OCI-LY1 (cell line): Measurements from ENCODE around the gene IDH3A.

Source experiments
- H2AFZ ChIP-seq: fragments of 200-600 bp; sonication (generic), shearing (Covaris generic); 2 replicates; pipeline ENCODE4 v1.6.0; 2014; ENCODE audit warnings: antibody characterized with exemption, mild to moderate bottlenecking, low read length
- H3F3A ChIP-seq: fragments of 200-600 bp; sonication (generic), shearing (Covaris generic); 2 replicates; pipeline ENCODE4 v1.6.0; 2014; ENCODE audit warnings: mild to moderate bottlenecking, antibody characterized with exemption, low read length, moderate library complexity; ENCODE audit not compliant: insufficient read depth
- H3K27ac ChIP-seq: fragments of 200-600 bp; sonication (generic); 2 replicates; pipeline ENCODE4 v1.5.1; 2014; ENCODE audit warnings: low read length, mixed run types, mild to moderate bottlenecking, low read depth; ENCODE audit not compliant: poor library complexity, severe bottlenecking
- H3K27me3 ChIP-seq: fragments of 200-600 bp; sonication (generic); 2 replicates; pipeline ENCODE4 v1.6.0; 2014; ENCODE audit warnings: antibody characterized with exemption, mild to moderate bottlenecking, low read length, moderate library complexity; ENCODE audit not compliant: insufficient read depth
- H3K36me3 ChIP-seq: fragments of 200-600 bp; sonication (generic); 2 replicates; pipeline ENCODE4 v1.6.1; 2014; ENCODE audit warnings: mild to moderate bottlenecking, antibody characterized with exemption, low read length, moderate library complexity, mixed read lengths; ENCODE audit not compliant: insufficient read depth
- H3K4me1 ChIP-seq: fragments of 200-600 bp; sonication (generic); 2 replicates; pipeline ENCODE4 v1.5.1; 2014; ENCODE audit warnings: mild to moderate bottlenecking, low read length, moderate library complexity; ENCODE audit not compliant: insufficient read depth, severe bottlenecking
- H3K4me2 ChIP-seq: fragments of 200-600 bp; sonication (generic), shearing (Covaris generic); 2 replicates; pipeline ENCODE4 v1.6.1; 2014; ENCODE audit warnings: low read length
- H3K4me3 ChIP-seq: fragments of 200-600 bp; sonication (generic); 2 replicates; pipeline ENCODE4 v1.5.1; 2014; ENCODE audit warnings: low read length, low read depth, mild to moderate bottlenecking, mixed read lengths; ENCODE audit not compliant: poor library complexity, severe bottlenecking
- H3K79me2 ChIP-seq: fragments of 200-600 bp; shearing (Covaris generic); 2 replicates; pipeline ENCODE4 v1.6.1; 2016; ENCODE audit warnings: mixed run types, low read length, mixed read lengths; ENCODE audit not compliant: insufficient read depth
- H3K9ac ChIP-seq: fragments of 200-600 bp; sonication (generic), shearing (Covaris generic); 2 replicates; pipeline ENCODE4 v1.6.1; 2014; ENCODE audit warnings: mild to moderate bottlenecking, low read length, mixed read lengths
- H3K9me2 ChIP-seq: fragments of 200-600 bp; sonication (generic), shearing (Covaris generic); 2 replicates; pipeline ENCODE4 v1.6.1; 2014; ENCODE audit warnings: low read depth, mild to moderate bottlenecking, low read length, mixed read lengths
- H3K9me3 ChIP-seq: fragments of 200-600 bp; shearing (Covaris generic); 2 replicates; pipeline ENCODE4 v1.6.1; 2014; ENCODE audit warnings: low read length, mixed read lengths
- H4K20me1 ChIP-seq: fragments of 200-600 bp; sonication (generic), shearing (Covaris generic); 2 replicates; pipeline ENCODE4 v1.6.0; 2016; ENCODE audit warnings: mild to moderate bottlenecking, low read length; ENCODE audit not compliant: insufficient read depth
- EZH2 ChIP-seq: fragments of 200-600 bp; sonication (generic), shearing (Covaris generic); IDR thresholded peaks from 2 replicates; pipeline ENCODE4 v1.8.0; 2017; ENCODE audit warnings: borderline replicate concordance, mixed run types, mild to moderate bottlenecking, antibody characterized with exemption, low read length, moderate library complexity, mixed read lengths
- TF ChIP-seq, protein P1 (sequence below): fragments of 200-600 bp; sonication (generic), shearing (Covaris generic); IDR thresholded peaks from 2 replicates; pipeline ENCODE4 v1.5.1; 2017; ENCODE audit warnings: mild to moderate bottlenecking, antibody characterized with exemption, low read length, moderate library complexity, mixed read lengths

Gene IDH3A

DNA sequence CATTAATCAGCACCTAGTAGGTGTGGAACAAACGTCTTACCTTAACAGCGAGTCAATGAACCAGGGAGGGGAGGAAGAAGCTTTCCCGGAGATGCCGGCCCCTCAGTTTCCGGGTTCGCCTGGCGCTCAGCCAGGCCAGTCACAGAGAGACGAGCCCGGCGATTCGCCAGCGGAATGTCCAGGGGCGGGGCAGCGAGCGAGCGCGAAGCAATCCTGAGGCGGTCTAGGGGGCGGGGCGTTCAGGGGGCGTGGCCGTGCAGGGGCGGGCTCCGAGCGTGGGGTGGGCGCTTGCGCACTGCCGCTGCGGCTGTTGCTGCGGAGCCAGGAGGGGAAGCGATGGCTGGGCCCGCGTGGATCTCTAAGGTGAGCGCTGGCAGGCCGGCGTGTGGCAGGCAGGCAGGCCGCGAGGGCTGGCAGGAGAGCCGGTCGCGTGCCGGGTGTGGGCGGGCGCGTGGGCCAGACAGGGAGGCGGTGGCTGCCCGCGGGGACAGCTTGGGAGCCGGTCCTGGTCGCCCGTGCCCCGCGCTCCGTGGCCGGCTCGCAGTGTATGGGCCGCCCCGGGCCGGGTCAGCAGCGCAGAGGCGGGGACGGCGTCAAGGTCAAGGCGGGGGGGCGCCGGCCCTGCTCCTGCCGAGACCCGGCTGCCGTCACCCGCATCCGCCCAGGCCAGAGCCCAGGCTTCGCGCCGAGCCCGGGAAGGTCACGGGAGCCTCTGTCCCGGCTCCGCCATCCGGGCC is at the start of gene IDH3A:
TSS of gene IDH3A (plus strand) at position 295 of the 737 bp plus-strand sequence. CDS start at position 337, 42 bp downstream.
- peaks cover 22% of the 10 kb centered on the region for H3K4me1 ChIP-seq
- H3K36me3 ChIP-seq = no peaks in the 10 kb centered on the region
- H3K27ac ChIP-seq = peak within 1 kb of the TSS; percentile 40
- H3F3A ChIP-seq = no peaks in the 10 kb centered on the region
- no peak for TF ChIP-seq EZH2
- TF ChIP-seq, protein P1, sequence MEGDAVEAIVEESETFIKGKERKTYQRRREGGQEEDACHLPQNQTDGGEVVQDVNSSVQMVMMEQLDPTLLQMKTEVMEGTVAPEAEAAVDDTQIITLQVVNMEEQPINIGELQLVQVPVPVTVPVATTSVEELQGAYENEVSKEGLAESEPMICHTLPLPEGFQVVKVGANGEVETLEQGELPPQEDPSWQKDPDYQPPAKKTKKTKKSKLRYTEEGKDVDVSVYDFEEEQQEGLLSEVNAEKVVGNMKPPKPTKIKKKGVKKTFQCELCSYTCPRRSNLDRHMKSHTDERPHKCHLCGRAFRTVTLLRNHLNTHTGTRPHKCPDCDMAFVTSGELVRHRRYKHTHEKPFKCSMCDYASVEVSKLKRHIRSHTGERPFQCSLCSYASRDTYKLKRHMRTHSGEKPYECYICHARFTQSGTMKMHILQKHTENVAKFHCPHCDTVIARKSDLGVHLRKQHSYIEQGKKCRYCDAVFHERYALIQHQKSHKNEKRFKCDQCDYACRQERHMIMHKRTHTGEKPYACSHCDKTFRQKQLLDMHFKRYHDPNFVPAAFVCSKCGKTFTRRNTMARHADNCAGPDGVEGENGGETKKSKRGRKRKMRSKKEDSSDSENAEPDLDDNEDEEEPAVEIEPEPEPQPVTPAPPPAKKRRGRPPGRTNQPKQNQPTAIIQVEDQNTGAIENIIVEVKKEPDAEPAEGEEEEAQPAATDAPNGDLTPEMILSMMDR = no peak
- H3K27me3 ChIP-seq = no peaks in the 10 kb centered on the region
- H3K4me3 ChIP-seq = peak within 1 kb of the TSS; percentile 92
- H3K9ac ChIP-seq = peak within 1 kb of the TSS; percentile 84
- no peaks in the 10 kb centered on the region for H4K20me1 ChIP-seq
- H3K9me3 ChIP-seq = no peaks in the 10 kb centered on the region
- 0 out of 2 replicates have a peak within 1 kb of the TSS, but pooled peaks have one; percentile 51 for H2AFZ ChIP-seq
- H3K9me2 ChIP-seq = no peaks in the 10 kb centered on the region
- H3K79me2 ChIP-seq = peaks cover 33% of the 10 kb centered on the region
- H3K4me2 ChIP-seq = peak within 1 kb of the TSS; percentile 97

DNA sequence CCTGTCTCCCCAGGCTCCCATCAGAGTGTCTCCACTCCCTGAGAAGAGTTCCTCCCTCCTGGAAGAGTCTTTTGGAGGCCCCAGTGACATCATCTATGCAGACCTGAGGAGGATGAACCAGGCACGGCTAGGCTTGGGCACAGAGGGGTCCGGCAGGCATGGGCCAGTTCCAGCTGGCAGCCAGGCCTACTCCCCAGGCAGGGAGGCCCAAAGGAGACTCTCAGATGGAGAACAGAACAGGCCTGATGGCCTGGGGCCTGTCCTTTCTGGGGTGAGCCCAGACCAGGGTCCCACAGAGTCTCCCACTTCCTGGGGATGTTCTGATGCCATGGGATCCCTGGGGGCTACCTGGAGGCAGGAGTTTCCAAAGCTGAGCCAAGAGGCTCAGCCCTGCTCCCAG is 48.3 kb upstream of the IDH3A start:
- Histone ChIP-seq H3F3A (no peaks in the 10 kb centered on the region), H3K4me1 (no peaks in the 10 kb centered on the region), H3K4me3 (no peak overlapping the region), H3K36me3 (no peaks in the 10 kb centered on the region), H3K27ac (no peak overlapping the region), H2AFZ (no peak overlapping the region), H3K9me2 (no peaks in the 10 kb centered on the region), H3K4me2 (no peak overlapping the region), H3K9me3 (no peaks in the 10 kb centered on the region), H4K20me1 (no peaks in the 10 kb centered on the region), H3K79me2 (no peaks in the 10 kb centered on the region), H3K27me3 (no peaks in the 10 kb centered on the region), H3K9ac (no peak overlapping the region)
- TF ChIP-seq EZH2 = no peak
- TF ChIP-seq, protein P1 = no peak

DNA sequence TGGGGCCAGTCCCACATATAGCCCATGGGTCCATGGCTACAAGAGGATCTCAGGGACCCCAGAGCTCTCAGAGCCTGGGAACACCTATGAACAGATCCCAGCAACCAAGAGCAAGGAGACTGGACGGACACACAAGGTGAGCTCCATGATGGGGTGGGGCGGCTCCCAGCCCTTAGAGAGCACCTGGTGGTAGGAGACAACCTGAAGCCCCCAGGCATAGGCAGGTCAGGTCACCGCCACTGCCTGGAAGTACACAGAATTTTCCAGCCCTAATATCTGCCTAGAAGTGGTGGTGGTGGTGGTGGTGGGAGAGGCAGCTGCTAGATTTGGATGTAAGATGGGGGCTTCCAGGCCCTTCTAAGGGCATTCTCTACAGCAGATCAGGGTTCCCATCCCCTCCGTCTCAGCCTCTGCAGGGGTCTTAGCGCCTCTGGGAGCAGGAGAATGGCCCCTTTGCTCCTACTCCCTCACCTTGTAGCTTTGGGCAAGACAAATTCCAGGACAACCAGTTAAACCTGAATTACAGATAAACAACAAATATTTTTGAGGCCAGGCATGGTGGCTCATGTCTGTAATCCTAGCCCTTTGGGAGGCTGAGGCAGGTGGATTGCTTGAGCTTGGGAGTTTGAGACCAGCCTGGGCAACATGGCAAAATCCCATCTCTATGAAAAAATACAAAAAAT is 47.6 kb upstream of the IDH3A start:
- H3K4me3 ChIP-seq = no peak overlapping the region
- no peaks in the 10 kb centered on the region for H3K79me2 ChIP-seq
- H3K9me2 ChIP-seq = no peaks in the 10 kb centered on the region
- no peaks in the 10 kb centered on the region for H3K9me3 ChIP-seq
- no peaks in the 10 kb centered on the region for H3K27me3 ChIP-seq
- H3K36me3 ChIP-seq = no peaks in the 10 kb centered on the region
- H3K4me1 ChIP-seq = no peaks in the 10 kb centered on the region
- no peak overlapping the region for H3K4me2 ChIP-seq
- no peak overlapping the region for H3K27ac ChIP-seq
- H4K20me1 ChIP-seq = no peaks in the 10 kb centered on the region
- no peaks in the 10 kb centered on the region for H3F3A ChIP-seq
- no peak overlapping the region for H2AFZ ChIP-seq
- TF ChIP-seq, protein P1 = no peak
- no peak for TF ChIP-seq EZH2
- no peak overlapping the region for H3K9ac ChIP-seq
